Raji (cell line): ENCODE results near the gene TMF1.
A peak's percentile ranks its signal among the peaks of the same experiment; 100 is the strongest.

ENCODE experiments used
- POLR2A ChIP-seq: IDR thresholded peaks from 2 replicates; pipeline ENCODE4 v1.6.1; 2011; ENCODE audit warnings: low read depth, low read length, control low read depth; ENCODE audit not compliant: insufficient read depth

The TMF1 gene

GRCh38 chr3:69052472-69052898 lies 352 bp upstream of the TMF1 start:
- no peak; the same call in 1 of the 2 replicates for TF ChIP-seq POLR2A

GRCh38 chr3:69048990-69049389 lies 3.1 kb downstream of the TMF1 start:
- TF ChIP-seq POLR2A: no peak

GRCh38 chr3:69044608-69045007 lies 7.5 kb downstream of the TMF1 start:
- TF ChIP-seq POLR2A: no peak

- TF ChIP-seq POLR2A: no peak
Observed at GRCh38 chr3:69033470-69033869, 18.7 kb downstream of the TMF1 start.

- no peak for TF ChIP-seq POLR2A
Observed at GRCh38 chr3:69032737-69033136, 19.4 kb downstream of the TMF1 start.

- no peak for TF ChIP-seq POLR2A
Observed at GRCh38 chr3:69032142-69032541, 20.0 kb downstream of the TMF1 start.

- TF ChIP-seq POLR2A: no peak
Observed at GRCh38 chr3:69031635-69032034, 20.5 kb downstream of the TMF1 start.

GRCh38 chr3:69020857-69021256 lies 31.3 kb downstream of the TMF1 start:
- TF ChIP-seq POLR2A: no peak

- TF ChIP-seq POLR2A: no peak
Observed at GRCh38 chr3:69020424-69020823, 31.7 kb downstream of the TMF1 start.

- TF ChIP-seq POLR2A: no peak
Observed at GRCh38 chr3:69016901-69017300, 35.2 kb downstream of the TMF1 start.

- TF ChIP-seq POLR2A: no peak
Observed at GRCh38 chr3:69016102-69016501, 36.0 kb downstream of the TMF1 start.

- no peak for TF ChIP-seq POLR2A
Observed at GRCh38 chr3:69014022-69014580, 38.0 kb downstream of the TMF1 start.

GRCh38 chr3:69013253-69014021 lies 38.7 kb downstream of the TMF1 start, which contains the start of gene EOGT:
Gene EOGT (minus strand): TSS chr3:69013684. CDS start chr3:69009846, 3,838 bp downstream.
- 0 out of 2 replicates have a peak, but pooled peaks have one; percentile 27 for TF ChIP-seq POLR2A

- no peak for TF ChIP-seq POLR2A
Observed at GRCh38 chr3:69012800-69013252, 39.3 kb downstream of the TMF1 start.

- TF ChIP-seq POLR2A: no peak
Observed at GRCh38 chr3:69012100-69012799, 39.9 kb downstream of the TMF1 start.
